Neural crest cell (in vitro differentiated cells): ENCODE data around the gene HS3ST3B1. TPM values are rescaled to one million over a fixed set of nuclear protein-coding genes. Genes with fewer than 3 reads are reported as not detected.

Source experiments
- DNase-seq: peaks from one replicate; pipeline ENCODE4 v3.0.0; 2021; ENCODE audit warnings: low read depth, mixed read lengths, low spot score
- H3K27ac Mint-ChIP-seq: one replicate; pipeline ENCODE4 v1.8.0; 2021; ENCODE audit warnings: mild to moderate bottlenecking, mixed read lengths; ENCODE audit not compliant: unreplicated experiment
- H3K27me3 Mint-ChIP-seq: 2 replicates; pipeline ENCODE4 v1.8.0; 2021; ENCODE audit warnings: low read depth, mild to moderate bottlenecking, mixed read lengths
- H3K36me3 Mint-ChIP-seq: 2 replicates; pipeline ENCODE4 v1.8.0; 2021; ENCODE audit warnings: low read depth, mild to moderate bottlenecking, mixed read lengths
- H3K4me1 Mint-ChIP-seq: 2 replicates; pipeline ENCODE4 v1.8.0; 2021; ENCODE audit warnings: mixed read lengths
- H3K4me3 Mint-ChIP-seq: one replicate; pipeline ENCODE4 v1.8.0; 2021; ENCODE audit warnings: mild to moderate bottlenecking, mixed read lengths
- H3K9me3 Mint-ChIP-seq: 2 replicates; pipeline ENCODE4 v1.8.0; 2021; ENCODE audit warnings: mixed read lengths
- CTCF ChIP-seq: fragments of 200-600 bp; sonication (generic); conservative IDR thresholded peaks from 2 replicates; pipeline ENCODE4 v1.5.0; 2021; ENCODE audit warnings: antibody characterized with exemption, mild to moderate bottlenecking
- total RNA-seq: library from RNA; stranded (reverse); gene quantifications from 2 replicates; pipeline ENCODE4 v1.2.1, GENCODE V29; 2021

HS3ST3B1 gene
- total RNA-seq, 1 donor from 2014 or later = 58.3 TPM

DNA sequence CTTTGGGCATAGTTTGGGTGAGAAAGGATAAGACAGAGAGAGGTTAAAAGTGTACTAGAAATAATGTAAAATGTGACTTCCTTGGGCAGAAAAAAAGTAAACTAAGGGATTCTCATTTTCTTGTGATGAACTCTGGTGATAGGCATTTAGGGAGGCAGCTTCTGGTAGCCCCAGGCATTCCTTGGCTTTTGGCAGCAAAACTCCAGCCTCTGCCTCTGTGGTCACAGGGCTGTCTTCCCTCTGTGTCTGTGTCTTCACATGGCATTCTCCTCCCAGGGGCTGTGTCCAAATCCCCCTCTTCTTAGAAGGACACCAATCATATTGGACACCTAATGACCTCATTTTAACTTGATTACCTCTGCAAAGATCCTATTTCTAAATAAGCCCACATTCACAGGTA is 54.7 kb downstream of the HS3ST3B1 start:
- Mint-ChIP-seq H3K27me3 (peaks cover 2% of the 10 kb centered on the region), H3K4me1 (peaks cover 15% of the 10 kb centered on the region), H3K36me3 (peaks cover 3% of the 10 kb centered on the region), H3K4me3 (no peak overlapping the region), H3K9me3 (peaks cover 3% of the 10 kb centered on the region), H3K27ac (no peak overlapping the region)
- DNase-seq = no peak
- TF ChIP-seq CTCF = no peak

DNA sequence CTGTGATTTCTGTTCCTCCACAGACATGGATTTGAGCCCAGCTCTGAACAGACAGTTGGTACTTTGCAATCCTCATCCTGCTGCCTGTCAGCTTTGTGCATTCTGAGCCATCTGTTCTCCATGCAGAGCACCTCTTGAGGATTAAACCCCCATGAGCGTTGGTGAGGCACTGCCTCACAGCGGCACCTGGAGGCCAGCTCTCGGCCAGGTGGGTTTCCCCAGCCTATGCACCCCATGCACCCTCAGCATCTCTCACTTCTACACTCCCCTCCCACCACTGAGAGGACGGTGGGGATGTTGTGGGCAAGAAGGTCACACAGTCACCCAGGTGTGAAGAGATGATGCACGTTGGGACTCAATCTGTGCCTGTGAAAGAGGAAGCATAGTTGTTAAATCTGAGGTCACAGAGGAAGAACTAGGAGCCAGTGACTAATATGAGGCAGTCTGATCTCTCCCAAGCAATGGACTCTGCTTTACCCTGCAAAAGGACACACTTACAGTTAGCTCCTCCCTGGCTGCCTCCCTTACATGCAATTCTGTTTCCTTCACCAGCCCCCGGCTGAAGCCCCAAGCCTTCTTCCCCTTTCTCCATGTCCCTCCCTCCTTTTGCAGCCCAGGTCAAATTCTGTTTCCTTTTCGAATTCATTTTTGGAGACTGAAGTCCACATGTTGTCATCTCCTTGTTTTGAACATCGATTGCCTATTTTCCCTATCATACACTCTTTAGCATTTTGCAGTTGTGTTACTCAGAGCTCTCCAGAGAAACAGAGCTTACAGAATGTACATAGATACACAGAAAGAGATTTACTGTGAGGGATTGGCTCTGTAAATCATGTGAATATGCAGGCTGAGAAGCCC is 58.5 kb downstream of the HS3ST3B1 start:
- no peaks in the 10 kb centered on the region for H3K27me3 Mint-ChIP-seq
- H3K9me3 Mint-ChIP-seq = no peaks in the 10 kb centered on the region
- no peak overlapping the region for H3K4me3 Mint-ChIP-seq
- TF ChIP-seq CTCF = no peak
- H3K4me1 Mint-ChIP-seq = peaks cover 6% of the 10 kb centered on the region
- no peak for DNase-seq
- H3K36me3 Mint-ChIP-seq = no peaks in the 10 kb centered on the region
- no peak overlapping the region for H3K27ac Mint-ChIP-seq

- H3K9me3 Mint-ChIP-seq = no peaks in the 10 kb centered on the region
- DNase-seq = no peak
- H3K4me1 Mint-ChIP-seq = peaks cover 6% of the 10 kb centered on the region
- H3K27me3 Mint-ChIP-seq = no peaks in the 10 kb centered on the region
- no peak overlapping the region for H3K4me3 Mint-ChIP-seq
- no peak overlapping the region for H3K27ac Mint-ChIP-seq
- TF ChIP-seq CTCF = no peak
- H3K36me3 Mint-ChIP-seq = no peaks in the 10 kb centered on the region
These were observed 60.0 kb downstream of the HS3ST3B1 start for GRCh38 chr17:14360856-14361255.

DNA sequence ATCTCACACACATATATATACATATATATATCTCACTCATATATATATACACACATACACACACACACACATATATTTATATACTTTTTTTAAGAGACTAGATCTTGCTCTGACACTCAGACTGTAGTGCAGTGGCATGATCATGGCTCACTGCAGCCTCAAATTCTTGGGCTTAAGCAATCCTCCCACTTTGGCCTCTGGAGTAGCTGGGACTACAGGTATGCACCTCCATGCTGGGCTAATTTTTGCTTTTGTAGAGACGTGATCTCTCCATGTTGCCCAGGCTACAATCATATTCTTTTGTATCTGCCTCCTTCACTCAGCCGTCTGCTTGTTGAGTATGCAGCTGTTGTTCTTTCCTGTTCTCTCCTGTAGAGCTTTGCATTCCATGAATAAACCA is 60.6 kb downstream of the HS3ST3B1 start:
- Mint-ChIP-seq H3K36me3 (no peaks in the 10 kb centered on the region), H3K27ac (no peak overlapping the region), H3K4me3 (no peak overlapping the region), H3K4me1 (peaks cover 6% of the 10 kb centered on the region), H3K27me3 (no peaks in the 10 kb centered on the region), H3K9me3 (no peaks in the 10 kb centered on the region)
- TF ChIP-seq CTCF = no peak
- no peak for DNase-seq

DNA sequence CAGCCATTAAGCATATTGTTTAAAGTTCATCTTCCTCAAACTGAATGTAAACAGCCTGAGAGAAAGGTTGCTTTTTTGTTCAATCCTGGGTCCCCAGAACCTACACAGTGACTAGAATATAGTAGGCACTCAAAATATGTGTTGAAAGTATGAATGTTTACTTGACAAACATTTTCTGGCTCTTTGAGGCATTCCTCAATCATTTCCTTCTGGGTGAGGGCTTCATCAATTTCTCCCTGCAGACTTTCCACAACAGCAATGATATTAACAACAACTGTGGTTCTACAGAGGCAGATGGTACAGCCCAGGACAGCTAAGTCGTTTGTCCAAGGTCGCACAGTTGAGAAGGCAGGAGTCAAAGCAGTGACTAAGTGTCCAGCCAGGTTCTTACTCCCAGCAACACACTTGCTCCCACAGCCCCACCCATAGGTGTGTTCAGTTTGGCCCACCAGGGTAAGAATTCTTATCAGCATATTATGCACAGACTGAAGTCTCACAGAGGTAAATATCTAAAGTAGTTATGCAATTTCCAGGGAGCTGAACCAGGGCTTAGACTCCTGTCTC is 61.1 kb downstream of the HS3ST3B1 start:
- H3K36me3 Mint-ChIP-seq = no peaks in the 10 kb centered on the region
- H3K9me3 Mint-ChIP-seq = no peaks in the 10 kb centered on the region
- H3K27ac Mint-ChIP-seq = no peak overlapping the region
- no peak for TF ChIP-seq CTCF
- no peak for DNase-seq
- no peaks in the 10 kb centered on the region for H3K27me3 Mint-ChIP-seq
- H3K4me1 Mint-ChIP-seq = peaks cover 6% of the 10 kb centered on the region
- no peak overlapping the region for H3K4me3 Mint-ChIP-seq
